H1 (cell line): ENCODE data around the gene ABCD4. TPM values are rescaled to one million over a fixed set of nuclear protein-coding genes. Genes with fewer than 3 reads are reported as not detected.

Source experiments
- CTCF ChIA-PET: fragments of 300-600 bp; sonication (Branson Sonifier 250); formaldehyde crosslinking; loops from one replicate; lab custom pipeline; 2021; ENCODE audit not compliant: partially characterized antibody; lab: Charles Lee
- POLR2A ChIA-PET: fragments of 300-600 bp; sonication (Branson Sonifier 250); formaldehyde crosslinking; loops from one replicate; lab custom pipeline; 2021; ENCODE audit warnings: inconsistent platforms; ENCODE audit not compliant: partially characterized antibody; lab: Charles Lee
- DNase-seq, 2 experiments: peaks; one replicate each; pipeline versions ENCODE4 v3.0.0 to v3.0.0-alpha.2; 2010 to 2022; ENCODE audit warnings: low spot score in 2 of 2, low read depth in 1 of 2, mixed read lengths in 1 of 2
- FAIRE-seq: peaks from 2 replicates; lab custom pipeline; 2011; peaks lifted over from hg19 to GRCh38; lab: Jason Lieb, UNC
- H2AFZ ChIP-seq: 2 replicates; pipeline ENCODE4 v1.8.1; 2012; ENCODE audit warnings: low read length, inconsistent platforms
- H2AK5ac ChIP-seq: 2 replicates; pipeline ENCODE4 v1.6.1; 2013; ENCODE audit warnings: low read depth, low read length
- H2BK120ac ChIP-seq: replicated peaks from 2 replicates; pipeline ENCODE3; 2013; ENCODE audit warnings: low read depth, low read length, inconsistent platforms
- H2BK12ac ChIP-seq: 2 replicates; pipeline ENCODE4 v1.6.1; 2013; ENCODE audit warnings: low read depth, low read length
- H2BK15ac ChIP-seq: 2 replicates; pipeline ENCODE4 v1.6.1; 2013; ENCODE audit warnings: low read length
- H2BK20ac ChIP-seq: 2 replicates; pipeline ENCODE4 v1.6.1; 2013; ENCODE audit warnings: low read length
- H2BK5ac ChIP-seq: 2 replicates; pipeline ENCODE4 v1.6.1; 2013; ENCODE audit warnings: low read depth, low read length
- H3K14ac ChIP-seq: 2 replicates; pipeline ENCODE4 v1.6.1; 2013; ENCODE audit warnings: inconsistent platforms; ENCODE audit not compliant: insufficient read length
- H3K18ac ChIP-seq: 2 replicates; pipeline ENCODE4 v1.6.1; 2013; ENCODE audit warnings: low read length; ENCODE audit errors: extremely low read depth
- H3K23ac ChIP-seq: 2 replicates; pipeline ENCODE4 v1.6.1; 2013; ENCODE audit warnings: inconsistent platforms; ENCODE audit not compliant: insufficient read length
- H3K23me2 ChIP-seq: 2 replicates; pipeline ENCODE4 v1.6.1; 2013; ENCODE audit warnings: low read depth, low read length
- H3K27ac ChIP-seq: 2 replicates; pipeline ENCODE4 v1.6.1; 2011; ENCODE audit warnings: low read depth, low read length, inconsistent platforms
- H3K27me3 ChIP-seq, 4 experiments: replicated peaks in 1 of 4; 1 replicate in 1 of 4; 2 replicates in 3 of 4; pipeline versions ENCODE4 v1.6.1 to v1.8.1; 2011 to 2013; ENCODE audit warnings: low read length in 3 of 4, mild to moderate bottlenecking in 3 of 4, inconsistent platforms in 2 of 4, mixed read lengths in 2 of 4, moderate library complexity in 1 of 4; ENCODE audit not compliant: control insufficient read depth in 3 of 4, insufficient read depth in 3 of 4; ENCODE audit errors: extremely low read depth in 1 of 4
- H3K36me3 ChIP-seq, 4 experiments: 2 replicates each; pipeline versions ENCODE4 v1.6.1 to v1.8.1; 2011 to 2013; ENCODE audit warnings: mild to moderate bottlenecking in 4 of 4, low read length in 3 of 4, moderate library complexity in 2 of 4, control low read depth in 1 of 4, inconsistent platforms in 1 of 4; ENCODE audit not compliant: insufficient read depth in 4 of 4, control insufficient read depth in 2 of 4
- H3K4ac ChIP-seq: replicated peaks from 2 replicates; pipeline ENCODE3; 2013; ENCODE audit warnings: low read length, low read depth, mixed read lengths, inconsistent platforms; ENCODE audit not compliant: insufficient read length
- H3K4me1 ChIP-seq, 4 experiments: replicated peaks in 1 of 4; 1 replicate in 1 of 4; 2 replicates in 3 of 4; pipeline versions ENCODE4 v1.6.1 to v1.8.1; 2011 to 2013; ENCODE audit warnings: low read length in 3 of 4, inconsistent platforms in 2 of 4, mixed read lengths in 1 of 4; ENCODE audit not compliant: insufficient read depth in 4 of 4, control insufficient read depth in 3 of 4
- H3K4me2 ChIP-seq, 2 experiments: 2 replicates each; pipeline versions ENCODE4 v1.6.1 to v1.8.1; 2011 to 2013; ENCODE audit warnings: low read depth in 2 of 2, low read length in 2 of 2, control low read depth in 1 of 2, inconsistent platforms in 1 of 2, mild to moderate bottlenecking in 1 of 2; ENCODE audit not compliant: insufficient read depth in 1 of 2
- H3K4me3 ChIP-seq, 4 experiments: fragments of 200-600, 300-600 bp in 1 of 4; sonication (generic), shearing (Covaris generic), sonication (Bioruptor Twin) in 1 of 4; 2 replicates each; pipeline versions ENCODE4 v1.5.1 to v1.8.1; 2011 to 2016; ENCODE audit warnings: low read length in 4 of 4, low read depth in 3 of 4, control low read depth in 2 of 4, inconsistent platforms in 2 of 4, mild to moderate bottlenecking in 2 of 4, mixed read lengths in 1 of 4, moderate library complexity in 1 of 4; ENCODE audit not compliant: insufficient read depth in 2 of 4; ENCODE audit errors: extremely low read depth in 1 of 4
- H3K56ac ChIP-seq: replicated peaks from 2 replicates; pipeline ENCODE3; 2013; ENCODE audit warnings: low read depth, mild to moderate bottlenecking, mixed read lengths, low read length, inconsistent platforms; ENCODE audit not compliant: insufficient read length
- H3K79me1 ChIP-seq: 2 replicates; pipeline ENCODE4 v1.6.1; 2013; ENCODE audit warnings: low read depth, low read length, control low read depth
- H3K79me2 ChIP-seq, 2 experiments: 2 replicates each; pipeline versions ENCODE4 v1.6.1 to v1.8.1; 2012 to 2013; ENCODE audit warnings: low read length in 2 of 2, mild to moderate bottlenecking in 2 of 2, inconsistent platforms in 1 of 2; ENCODE audit not compliant: insufficient read depth in 2 of 2, control insufficient read depth in 1 of 2
- H3K9ac ChIP-seq, 4 experiments: replicated peaks in 1 of 4; 1 replicate in 1 of 4; 2 replicates in 3 of 4; pipeline versions ENCODE4 v1.6.1 to v1.8.1; 2011 to 2013; ENCODE audit warnings: low read depth in 3 of 4, low read length in 3 of 4, control low read depth in 2 of 4, mild to moderate bottlenecking in 2 of 4, moderate library complexity in 2 of 4, inconsistent platforms in 1 of 4; ENCODE audit errors: extremely low read depth in 1 of 4
- H3K9me3 ChIP-seq, 2 experiments: 2 replicates each; pipeline versions ENCODE4 v1.6.1 to v1.8.1; 2012 to 2013; ENCODE audit warnings: mild to moderate bottlenecking in 2 of 2, moderate library complexity in 2 of 2, control low read depth in 1 of 2, inconsistent platforms in 1 of 2, low read depth in 1 of 2, low read length in 1 of 2, mixed read lengths in 1 of 2; ENCODE audit not compliant: insufficient read depth in 2 of 2
- H4K20me1 ChIP-seq, 2 experiments: replicated peaks in 1 of 2; 2 replicates each; pipeline versions ENCODE3 to v1.8.1; 2011 to 2013; ENCODE audit warnings: inconsistent platforms in 2 of 2, low read length in 2 of 2, mild to moderate bottlenecking in 1 of 2; ENCODE audit not compliant: insufficient read depth in 2 of 2, control insufficient read depth in 1 of 2
- H4K5ac ChIP-seq: 2 replicates; pipeline ENCODE4 v1.6.1; 2013; ENCODE audit warnings: low read length, low read depth, mixed read lengths, inconsistent platforms; ENCODE audit not compliant: insufficient read length
- H4K8ac ChIP-seq: 2 replicates; pipeline ENCODE4 v1.8.0; 2013; ENCODE audit warnings: mild to moderate bottlenecking, moderate library complexity, low read length, inconsistent platforms; ENCODE audit not compliant: insufficient read depth; ENCODE audit errors: extremely low read depth
- H4K91ac ChIP-seq: replicated peaks from 2 replicates; pipeline ENCODE3; 2013; ENCODE audit warnings: low read length, mixed read lengths, inconsistent platforms; ENCODE audit not compliant: insufficient read length
- ATF2 ChIP-seq: IDR thresholded peaks from 2 replicates; pipeline ENCODE4 v1.6.1; 2012; ENCODE audit warnings: low read length, inconsistent platforms
- ATF3 ChIP-seq: IDR thresholded peaks from 2 replicates; pipeline ENCODE4 v1.6.1; 2011; ENCODE audit warnings: low read depth, mild to moderate bottlenecking, low read length; ENCODE audit not compliant: insufficient read depth
- CEBPB ChIP-seq: IDR thresholded peaks from 2 replicates; pipeline ENCODE4 v1.6.1; 2012; ENCODE audit warnings: low read depth, low read length
- CHD1 ChIP-seq: IDR thresholded peaks from 2 replicates; pipeline ENCODE4 v1.6.1; 2012; ENCODE audit warnings: low read depth, low read length, improper control_type of control experiment
- EZH2 ChIP-seq: fragments of 200-600 bp; sonication (generic); IDR thresholded peaks from 2 replicates; pipeline ENCODE4 v1.7.1; 2012; ENCODE audit warnings: low read depth, mild to moderate bottlenecking, moderate library complexity, low read length, inconsistent platforms; ENCODE audit not compliant: severe bottlenecking
- SP1 ChIP-seq: IDR thresholded peaks from 2 replicates; pipeline ENCODE4 v1.6.1; 2011; ENCODE audit warnings: low read depth, low read length
- SP2 ChIP-seq: IDR thresholded peaks from 2 replicates; pipeline ENCODE4 v1.6.1; 2012; ENCODE audit warnings: mild to moderate bottlenecking, low read length, inconsistent platforms
- SP4 ChIP-seq: IDR thresholded peaks from 2 replicates; pipeline ENCODE4 v1.6.1; 2012; ENCODE audit warnings: low read length, inconsistent platforms
- TAF1 ChIP-seq: IDR thresholded peaks from 2 replicates; pipeline ENCODE4 v1.6.1; 2011; ENCODE audit warnings: mild to moderate bottlenecking, low read depth, low read length
- TBP ChIP-seq: IDR thresholded peaks from 2 replicates; pipeline ENCODE4 v1.6.1; 2011; ENCODE audit warnings: low read depth, low read length, improper control_type of control experiment
- WGBS, 2 experiments: shearing (Covaris generic) in 1 of 2; methylation state at CpG; one replicate each; pipeline versions ENCODE4 v1.1.6 to v1.1.7; 2013 to 2015; ENCODE audit warnings: low lambda C conversion rate in 2 of 2, mixed read lengths in 2 of 2, inconsistent platforms in 1 of 2, low coverage in 1 of 2, missing lambda C conversion rate in 1 of 2; ENCODE audit not compliant: insufficient replicate concordance in 2 of 2, insufficient coverage in 1 of 2, insufficient read length in 1 of 2; ENCODE audit errors: extremely low coverage in 1 of 2, missing lambda C conversion rate in 1 of 2; 5-methylcytosine and 5-hydroxymethylcytosine counted together
- polyA plus RNA-seq, 7 experiments: library from polyadenylated mRNA; depleted of rRNA in 3 of 7; stranded (reverse) in 5 of 7; unstranded in 2 of 7; fragments of >200 nt in 5 of 7; fragments of 200-250 nt in 2 of 7; gene quantifications; 1 replicate in 5 of 7; 2 replicates in 1 of 7; 4 replicates in 1 of 7; pipeline versions ENCODE4 v1.2.1 to v1.2.3, GENCODE V29; 2011 to 2013; ENCODE audit warnings: missing spikeins in 2 of 7, mixed read lengths in 2 of 7
- total RNA-seq: library from RNA; stranded (reverse); fragmentation: NEBNext Ultra II Directional; extraction: Animal tissue kit (Norgen Biotek cat#: 25700); gene quantifications from 2 replicates; pipeline ENCODE4 v1.2.1, GENCODE V29; 2021

Gene ABCD4
- total and polyA plus RNA-seq, 2 of the 8 experiments (the other 6 are each of a cell fraction or from before 2014, with no cell fraction given), result 47.9 to 97.7 TPM

- no peak overlapping the region for H3K23ac ChIP-seq
- ChIA-PET CTCF (interaction anchor here (0.5 to 15.9 kb wide), 8 partner anchors 9 to 216 kb away, joined by 3 to 214 read pairs (median 5); partner anchors contain the start of gene ABCD4), POLR2A (interaction anchor here (1.1 to 2.7 kb wide), 4 partner anchors 10 to 51 kb away, joined by 3 to 6 read pairs (median 4); no protein-coding TSS in a partner anchor)
- peaks cover 13 to 25% of the 10 kb centered on the region in 2 experiments for H4K20me1 ChIP-seq
- 0 out of 7 replicates have a peak, but pooled peaks cover 0 to 2% (median 0%) of the 10 kb centered on the region in 4 experiments for H3K4me1 ChIP-seq
- no peak overlapping the region for H4K8ac ChIP-seq
- H4K5ac ChIP-seq, result no peak overlapping the region
- H3K79me1 ChIP-seq, result peaks cover 11% of the 10 kb centered on the region; the same call in 1 of the 2 replicates
- no peak overlapping the region for H2BK5ac ChIP-seq
- no peak overlapping the region for H2AK5ac ChIP-seq
- H2BK15ac ChIP-seq, result no peak overlapping the region
- H2BK120ac ChIP-seq, result no peak overlapping the region
- H3K23me2 ChIP-seq, result peaks cover 2% of the 10 kb centered on the region; the same call in 1 of the 2 replicates
- no peak overlapping the region for H2BK12ac ChIP-seq
- no peak for FAIRE-seq
- H3K4ac ChIP-seq, result no peak overlapping the region
- WGBS, 2 experiments, result 91% methylated on average over 10 of the region's 10 CpGs; no CpG with 5 or more reads in 1 of the 2 experiments
- peaks cover 12 to 41% (median 22%) of the 10 kb centered on the region in 4 experiments; a peak in 7 of 8 replicates for H3K36me3 ChIP-seq
- H2BK20ac ChIP-seq, result no peak overlapping the region
- DNase-seq, result no peak
- H3K9ac ChIP-seq, result no peak overlapping the region
- no peak overlapping the region for H3K4me3 ChIP-seq
- no peak overlapping the region for H3K56ac ChIP-seq
- H3K79me2 ChIP-seq, result peaks cover 7 to 63% of the 10 kb centered on the region in 2 experiments; a peak in 3 of 4 replicates
- no peaks in the 10 kb centered on the region for H3K9me3 ChIP-seq
- no peak overlapping the region for H4K91ac ChIP-seq
- H3K27me3 ChIP-seq, result no peaks in the 10 kb centered on the region
- H3K4me2 ChIP-seq, result no peak overlapping the region
- H3K14ac ChIP-seq, result no peak overlapping the region
- no peak overlapping the region for H2AFZ ChIP-seq
- no peak overlapping the region for H3K18ac ChIP-seq
- no peak for TF ChIP-seq SP4
- no peak for TF ChIP-seq CEBPB
- TF ChIP-seq SP2, result no peak
- no peak for TF ChIP-seq ATF2
- TF ChIP-seq CHD1, result no peak
- TF ChIP-seq EZH2, result no peak
- no peak for TF ChIP-seq TBP
- no peak for TF ChIP-seq SP1
- TF ChIP-seq TAF1, result no peak
- TF ChIP-seq ATF3, result no peak
- H3K27ac ChIP-seq, result no peak overlapping the region
Observed at GRCh38 chr14:74299061-74299545, 3.6 kb downstream of the ABCD4 start.
